Activated CD4-positive, alpha-beta T cell treated with anti-CD3 and anti-CD28 coated beads, Interleukin-2, amount 50 U/mL, for 24 hours (primary cell): ENCODE data around the gene BRD3.

Source experiments
- DNase-seq, 2 donors: peaks; one replicate each; pipeline ENCODE4 v3.0.0-alpha.2; 2020; ENCODE audit warnings: low read depth in 1 of 2, low spot score in 1 of 2

The BRD3 gene

GRCh38 chr9:134054891-134055811, 12.7 kb downstream of the BRD3 start:
- DNase-seq, result no peak

- DNase-seq, result no peak
These were observed 13.7 kb downstream of the BRD3 start for GRCh38 chr9:134053941-134054761.

GRCh38 chr9:134053401-134053871, 14.4 kb downstream of the BRD3 start:
- no peak for DNase-seq

DNA sequence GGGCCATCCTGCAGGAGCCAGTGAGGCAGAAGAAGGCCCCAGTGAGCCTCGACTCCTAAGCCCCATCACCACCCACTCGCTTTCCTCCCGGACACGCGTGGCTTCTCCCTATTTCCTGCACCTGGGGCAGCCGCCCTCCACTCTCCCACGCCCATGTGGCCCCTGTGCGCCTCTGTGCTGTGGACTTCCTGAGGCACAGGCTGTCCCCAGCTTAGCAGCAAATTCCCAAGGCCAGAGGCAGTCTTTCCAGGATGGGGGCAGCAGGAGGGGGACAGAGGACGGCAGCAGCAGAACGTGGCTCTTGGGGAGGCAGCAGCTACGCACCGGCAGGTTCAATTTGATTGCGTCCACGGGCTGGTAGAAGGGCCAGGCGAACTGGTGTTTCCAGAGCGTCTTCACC, 14.9 kb downstream of the BRD3 start:
- no peak for DNase-seq

DNA sequence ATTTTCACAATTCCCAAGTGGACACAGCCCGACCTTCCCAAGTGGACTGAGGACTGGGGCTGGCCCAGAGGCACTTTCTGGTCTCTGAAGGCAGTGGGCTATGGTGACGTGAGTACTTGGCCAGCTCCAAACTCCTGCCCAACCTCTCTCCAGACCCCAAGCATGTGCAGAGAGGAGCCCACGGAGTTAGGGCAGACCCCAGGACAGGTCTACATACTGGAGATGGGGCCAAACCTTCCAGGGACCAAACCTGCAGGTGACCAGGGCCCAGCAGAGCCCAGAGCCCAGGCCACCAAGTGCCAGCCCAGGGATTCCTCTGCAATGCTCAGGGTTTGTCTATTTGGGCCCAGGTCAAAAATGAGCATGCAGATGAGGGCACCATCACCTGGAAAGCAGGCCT, 15.3 kb downstream of the BRD3 start:
- DNase-seq, result no peak

GRCh38 chr9:134051319-134051718, 16.5 kb downstream of the BRD3 start:
- DNase-seq, result no peak

DNA sequence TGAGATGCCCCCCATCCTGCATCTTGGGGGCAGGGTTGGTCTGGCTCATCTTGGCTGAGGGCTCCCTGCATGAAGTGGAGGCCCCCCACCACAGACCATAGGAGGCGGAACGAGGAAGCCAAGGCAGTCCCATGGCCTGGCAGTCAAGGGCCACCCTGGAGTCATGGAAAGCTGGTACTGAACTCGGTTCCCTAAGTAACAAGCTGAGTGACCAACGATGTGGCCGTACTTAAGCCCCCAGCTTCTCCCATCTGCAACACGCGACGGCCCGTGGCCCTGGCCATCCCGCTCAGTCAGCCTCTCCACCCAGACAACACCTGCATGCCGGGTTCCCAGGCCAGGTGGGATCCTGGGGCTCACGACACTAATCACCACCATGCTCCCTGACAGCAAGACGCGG, 17.1 kb downstream of the BRD3 start:
- no peak for DNase-seq

DNA sequence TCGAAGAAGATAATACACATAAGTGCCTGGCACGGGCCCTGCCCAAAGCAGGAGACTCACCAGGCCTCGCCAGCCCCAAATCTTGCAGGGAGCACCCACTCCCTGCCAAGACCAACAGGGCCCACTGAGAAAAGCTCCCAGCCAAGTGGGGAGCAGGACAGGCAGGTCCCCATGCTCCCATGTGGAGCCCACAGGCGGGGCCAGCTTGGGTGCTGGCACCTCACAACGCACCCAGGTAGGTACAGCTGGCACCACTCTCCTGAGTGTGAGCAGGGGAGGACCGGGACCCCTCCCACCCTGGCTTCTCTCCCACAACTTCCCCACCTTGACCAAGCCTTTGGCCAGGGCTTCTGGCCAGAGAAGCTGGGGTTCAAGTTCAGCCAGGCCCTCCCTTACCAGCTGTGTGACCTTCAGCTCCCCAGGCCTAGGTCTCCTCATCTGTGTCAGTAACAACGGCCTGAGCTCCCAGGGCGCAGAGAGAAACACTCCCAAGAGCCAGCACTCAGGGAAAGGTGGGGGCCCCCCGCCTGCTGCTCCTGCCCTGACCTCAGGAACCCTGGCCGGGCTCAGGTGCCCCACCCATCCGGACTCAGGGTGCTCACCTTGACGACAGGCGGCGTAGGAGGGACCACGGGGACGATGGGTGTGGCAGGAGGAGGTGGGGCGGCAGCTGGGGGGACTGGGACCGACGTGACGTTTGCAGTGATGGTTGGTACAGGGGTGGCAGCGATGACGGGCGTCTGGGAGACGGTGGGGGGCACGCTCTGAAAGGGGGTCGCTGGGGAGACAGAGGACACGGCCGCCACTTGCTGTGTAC, 17.8 kb downstream of the BRD3 start:
- DNase-seq, result no peak

GRCh38 chr9:134049236-134049635, 18.6 kb downstream of the BRD3 start:
- DNase-seq, result no peak

GRCh38 chr9:134048582-134048968, 19.3 kb downstream of the BRD3 start:
- no peak for DNase-seq

GRCh38 chr9:134047868-134048581, 19.8 kb downstream of the BRD3 start:
- no peak for DNase-seq

DNA sequence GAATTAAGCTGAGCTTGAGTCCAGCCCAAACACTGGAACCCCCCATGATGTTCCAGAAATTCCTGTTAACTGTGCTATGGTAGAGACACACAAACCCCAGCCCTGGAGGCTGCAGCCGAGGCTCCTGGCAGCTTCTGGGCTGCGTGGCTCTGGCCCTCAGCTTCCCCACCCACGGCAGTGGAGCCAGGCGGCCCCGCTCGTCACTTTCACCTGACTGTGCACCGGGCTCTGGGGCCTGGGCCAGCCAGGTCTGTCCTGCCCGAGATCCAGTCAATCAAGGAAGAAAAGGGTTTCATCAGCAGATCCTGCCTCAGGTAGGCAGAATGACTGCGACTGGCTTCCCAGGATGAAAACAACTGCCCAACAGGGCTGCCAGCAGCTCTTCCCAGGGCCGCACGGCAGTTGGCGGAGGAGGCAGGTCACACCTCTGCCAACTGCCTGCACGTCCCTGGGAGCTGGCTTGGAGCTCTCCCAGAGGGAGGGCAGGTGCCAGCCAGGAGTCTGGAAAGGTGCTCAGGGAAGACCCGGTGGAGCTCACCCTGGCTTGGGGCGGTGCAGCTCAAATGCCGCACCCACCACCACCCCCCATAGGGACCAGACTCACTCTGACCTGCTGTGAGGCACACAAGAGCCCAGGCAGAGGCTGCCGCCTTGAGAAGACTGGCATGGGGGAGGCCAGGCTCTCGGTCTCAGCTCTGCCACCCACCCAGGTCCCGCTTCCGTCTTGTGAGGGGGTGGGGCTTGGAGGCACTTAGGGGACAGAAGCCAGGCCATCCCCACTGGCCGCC, 20.7 kb downstream of the BRD3 start:
- no peak for DNase-seq

- no peak for DNase-seq
These were observed 21.8 kb downstream of the BRD3 start for GRCh38 chr9:134045841-134046544.

DNA sequence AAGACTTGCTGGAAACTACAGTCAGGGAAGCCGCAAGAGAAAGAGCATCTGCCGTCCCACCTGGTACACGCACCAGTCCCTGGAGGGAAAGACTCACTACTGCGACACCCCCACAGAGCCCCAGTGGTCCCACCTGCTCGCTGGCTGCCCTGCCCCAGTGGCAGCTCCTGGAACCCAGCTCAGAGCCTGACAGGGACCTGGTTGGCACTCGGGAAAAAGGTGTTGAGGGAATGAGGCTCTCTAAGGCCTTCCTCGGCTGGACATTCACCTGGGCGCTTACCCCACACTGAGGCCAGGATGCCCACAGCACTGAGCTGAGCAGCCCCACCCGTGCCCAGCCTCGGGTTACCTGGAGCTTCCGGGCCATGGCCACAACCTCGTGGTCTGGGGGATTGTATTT, 22.9 kb downstream of the BRD3 start:
- no peak for DNase-seq

- no peak for DNase-seq
These were observed 24.3 kb downstream of the BRD3 start for GRCh38 chr9:134043531-134043988.

GRCh38 chr9:134041649-134041962, 26.2 kb downstream of the BRD3 start:
- no peak for DNase-seq

- DNase-seq, result no peak
These were observed 26.8 kb downstream of the BRD3 start for GRCh38 chr9:134040781-134041648.

GRCh38 chr9:134040176-134040565, 27.7 kb downstream of the BRD3 start:
- DNase-seq, result no peak
